H9 (cell line): ENCODE measurements around the gene KCNG1. TPM values are rescaled to one million over a fixed set of nuclear protein-coding genes. Genes with fewer than 3 reads are reported as not detected.

Experiments
- DNase-seq: peaks from one replicate; pipeline ENCODE4 v3.0.0-alpha.2; 2017
- H2AFZ ChIP-seq: one replicate; pipeline ENCODE4 v1.6.1; 2013; ENCODE audit warnings: mild to moderate bottlenecking, low read length, control low read depth, moderate library complexity
- H2AK5ac ChIP-seq: 2 replicates; pipeline ENCODE4 v1.6.1; 2013; ENCODE audit warnings: low read length, control low read depth, mixed read lengths; ENCODE audit not compliant: insufficient read length
- H2BK120ac ChIP-seq: one replicate; pipeline ENCODE4 v1.6.1; 2013; ENCODE audit warnings: low read depth, mild to moderate bottlenecking, low read length, control low read depth, inconsistent platforms; ENCODE audit not compliant: poor library complexity, severe bottlenecking
- H2BK12ac ChIP-seq: 2 replicates; pipeline ENCODE4 v1.6.1; 2013; ENCODE audit warnings: low read length, control low read depth, mixed read lengths, low read depth; ENCODE audit not compliant: insufficient read length
- H2BK15ac ChIP-seq: 2 replicates; pipeline ENCODE4 v1.6.1; 2013; ENCODE audit warnings: low read depth, low read length, control low read depth
- H2BK20ac ChIP-seq: one replicate; pipeline ENCODE4 v1.6.1; 2013; ENCODE audit warnings: low read depth, mild to moderate bottlenecking, low read length, control low read depth, inconsistent platforms; ENCODE audit not compliant: poor library complexity, severe bottlenecking
- H2BK5ac ChIP-seq: 2 replicates; pipeline ENCODE4 v1.6.1; 2013; ENCODE audit warnings: low read length, control low read depth, mixed read lengths; ENCODE audit not compliant: insufficient read length
- H3K14ac ChIP-seq: 2 replicates; pipeline ENCODE4 v1.6.1; 2013; ENCODE audit warnings: low read length, control low read depth; ENCODE audit not compliant: insufficient read depth
- H3K18ac ChIP-seq: 2 replicates; pipeline ENCODE4 v1.6.1; 2013; ENCODE audit warnings: low read depth, mild to moderate bottlenecking, mixed read lengths, low read length, control low read depth; ENCODE audit not compliant: insufficient read length
- H3K23ac ChIP-seq: 2 replicates; pipeline ENCODE4 v1.6.1; 2013; ENCODE audit warnings: low read length, control low read depth, mixed read lengths, low read depth; ENCODE audit not compliant: insufficient read length
- H3K23me2 ChIP-seq: 2 replicates; pipeline ENCODE4 v1.6.1; 2013; ENCODE audit warnings: low read depth, mild to moderate bottlenecking, mixed read lengths, low read length, control low read depth; ENCODE audit not compliant: insufficient read length, poor library complexity, severe bottlenecking
- H3K27ac ChIP-seq: 2 replicates; pipeline ENCODE4 v1.5.1; 2013; ENCODE audit warnings: low read length, control low read depth, mixed read lengths, low read depth; ENCODE audit not compliant: insufficient read length
- H3K27me3 ChIP-seq: 2 replicates; pipeline ENCODE4 v1.6.1; 2013; ENCODE audit warnings: low read length, control low read depth, inconsistent platforms; ENCODE audit not compliant: insufficient read depth
- H3K4ac ChIP-seq: 2 replicates; pipeline ENCODE4 v1.6.1; 2013; ENCODE audit warnings: low read depth, mild to moderate bottlenecking, control low read depth, inconsistent platforms, low read length, moderate library complexity
- H3K4me1 ChIP-seq: 2 replicates; pipeline ENCODE4 v1.6.1; 2013; ENCODE audit warnings: low read length, control low read depth, inconsistent platforms; ENCODE audit not compliant: insufficient read depth
- H3K4me2 ChIP-seq: 2 replicates; pipeline ENCODE4 v1.6.1; 2013; ENCODE audit warnings: low read length, control low read depth, mixed read lengths; ENCODE audit not compliant: insufficient read length, insufficient read depth
- H3K56ac ChIP-seq: 2 replicates; pipeline ENCODE4 v1.6.1; 2013; ENCODE audit warnings: low read depth, mild to moderate bottlenecking, mixed read lengths, low read length, control low read depth; ENCODE audit not compliant: insufficient read length
- H3K79me1 ChIP-seq: 2 replicates; pipeline ENCODE4 v1.6.1; 2013; ENCODE audit warnings: low read depth, mild to moderate bottlenecking, moderate library complexity, low read length, control low read depth, inconsistent platforms; ENCODE audit not compliant: insufficient read depth, poor library complexity, severe bottlenecking
- H3K79me2 ChIP-seq: 2 replicates; pipeline ENCODE4 v1.6.1; 2013; ENCODE audit warnings: low read length, control low read depth, inconsistent platforms; ENCODE audit not compliant: insufficient read depth
- H3K9ac ChIP-seq: 2 replicates; pipeline ENCODE4 v1.6.1; 2013; ENCODE audit warnings: low read length, control low read depth, mixed read lengths; ENCODE audit not compliant: insufficient read length; ENCODE audit errors: extremely low read depth
- H3K9me3 ChIP-seq: one replicate; pipeline ENCODE4 v1.6.1; 2013; ENCODE audit warnings: low read depth, low read length, inconsistent platforms; ENCODE audit not compliant: control insufficient read depth
- H3T11ph ChIP-seq: one replicate; pipeline ENCODE4 v1.6.1; 2013; ENCODE audit warnings: mild to moderate bottlenecking, low read length, control low read depth, inconsistent platforms
- H4K20me1 ChIP-seq: one replicate; pipeline ENCODE4 v1.6.1; 2013; ENCODE audit not compliant: control insufficient read depth, insufficient read length, insufficient read depth
- H4K5ac ChIP-seq: 2 replicates; pipeline ENCODE4 v1.6.1; 2013; ENCODE audit warnings: low read depth, mild to moderate bottlenecking, mixed read lengths, low read length, control low read depth; ENCODE audit not compliant: insufficient read length
- H4K8ac ChIP-seq: replicated peaks from 2 replicates; pipeline ENCODE4 v1.6.1; 2013; ENCODE audit warnings: low read length, control low read depth, mixed read lengths, low read depth; ENCODE audit not compliant: insufficient read length
- H4K91ac ChIP-seq: 2 replicates; pipeline ENCODE4 v1.6.1; 2013; ENCODE audit warnings: low read depth, mild to moderate bottlenecking, moderate library complexity, mixed read lengths, low read length, control low read depth; ENCODE audit not compliant: insufficient read length
- H3K27ac Mint-ChIP-seq, 3 experiments: 2 replicates in 2 of 3; 3 replicates in 1 of 3; pipeline ENCODE4 v1.8.0; 2020 to 2021; ENCODE audit warnings: mixed read lengths in 3 of 3, mild to moderate bottlenecking in 1 of 3, moderate library complexity in 1 of 3
- H3K27me3 Mint-ChIP-seq: 2 replicates; pipeline ENCODE4 v1.8.0; 2021; ENCODE audit warnings: low read depth, mild to moderate bottlenecking, moderate library complexity, mixed read lengths
- H3K36me3 Mint-ChIP-seq, 3 experiments: 2 replicates in 2 of 3; 3 replicates in 1 of 3; pipeline ENCODE4 v1.8.0; 2020 to 2021; ENCODE audit warnings: low read depth in 3 of 3, mixed read lengths in 3 of 3; ENCODE audit not compliant: insufficient read depth in 1 of 3
- H3K4me1 Mint-ChIP-seq, 2 experiments: 2 replicates each; pipeline ENCODE4 v1.8.0; 2020; ENCODE audit warnings: mixed read lengths in 2 of 2
- H3K4me3 Mint-ChIP-seq, 2 experiments: 2 replicates in 1 of 2; 3 replicates in 1 of 2; pipeline ENCODE4 v1.8.0; 2020 to 2021; ENCODE audit warnings: mild to moderate bottlenecking in 2 of 2, mixed read lengths in 2 of 2, moderate library complexity in 1 of 2
- H3K9me3 Mint-ChIP-seq, 2 experiments: 2 replicates in 1 of 2; 3 replicates in 1 of 2; pipeline ENCODE4 v1.8.0; 2020; ENCODE audit warnings: mild to moderate bottlenecking in 2 of 2, mixed read lengths in 2 of 2, moderate library complexity in 1 of 2
- CTCF ChIP-seq: fragments of 200-600 bp; sonication (generic); conservative IDR thresholded peaks from 3 replicates; pipeline ENCODE4 v1.8.0; 2021; ENCODE audit warnings: antibody characterized with exemption, mild to moderate bottlenecking
- WGBS: extraction: QIAGEN DNeasy Blood & Tissue Kit; methylation state at CpG from one replicate; pipeline ENCODE4 v1.1.7; 2013; ENCODE audit warnings: missing lambda C conversion rate, low lambda C conversion rate, mixed read lengths; ENCODE audit not compliant: insufficient read length; ENCODE audit errors: extremely low coverage; 5-methylcytosine and 5-hydroxymethylcytosine counted together
- total RNA-seq: library from RNA; stranded (reverse); gene quantifications from 2 replicates; pipeline ENCODE4 v1.2.1, GENCODE V29; 2021

Gene KCNG1
- total RNA-seq, 1 experiment from 2014 or later = 13.2 TPM

GRCh38 chr20:51027035-51027795 lies 4.3 kb upstream of the KCNG1 start:
- peaks cover 8 to 9% of the 10 kb centered on the region in 2 experiments for H3K9me3 Mint-ChIP-seq
- no peak overlapping the region for H2BK12ac ChIP-seq
- no peak overlapping the region for H2AFZ ChIP-seq
- H2BK15ac ChIP-seq = no peak overlapping the region
- H3K4me3 Mint-ChIP-seq = no peak overlapping the region
- H3K27me3 Mint-ChIP-seq = peaks cover 79% of the 10 kb centered on the region
- no peak overlapping the region for H2BK5ac ChIP-seq
- H3K9ac ChIP-seq = no peak overlapping the region
- no CpG with 5 or more reads among the region's 5 CpGs for WGBS
- no peak overlapping the region for H3K27ac ChIP-seq
- H4K91ac ChIP-seq = no peak overlapping the region
- no peaks in the 10 kb centered on the region for H4K20me1 ChIP-seq
- H3K36me3 Mint-ChIP-seq = peaks cover 0 to 8% (median 0%) of the 10 kb centered on the region in 3 experiments; a peak in 2 of 7 replicates
- H2AK5ac ChIP-seq = no peak overlapping the region
- H3K14ac ChIP-seq = no peak overlapping the region
- TF ChIP-seq CTCF = no peak
- H3K27me3 ChIP-seq = peaks cover 16% of the 10 kb centered on the region; the same call in 1 of the 2 replicates
- H3K18ac ChIP-seq = no peak overlapping the region
- no peak overlapping the region for H3T11ph ChIP-seq
- no peak overlapping the region for H3K56ac ChIP-seq
- no peaks in the 10 kb centered on the region for H3K4me1 ChIP-seq
- H4K8ac ChIP-seq = no peak overlapping the region
- DNase-seq = no peak
- no peak overlapping the region for H3K4ac ChIP-seq
- H2BK120ac ChIP-seq = no peak overlapping the region
- H3K4me2 ChIP-seq = no peak overlapping the region
- no peaks in the 10 kb centered on the region for H3K79me1 ChIP-seq
- peaks cover 4 to 13% of the 10 kb centered on the region in 2 experiments for H3K4me1 Mint-ChIP-seq
- H4K5ac ChIP-seq = no peak overlapping the region
- peaks cover 5% of the 10 kb centered on the region for H3K23me2 ChIP-seq
- no peaks in the 10 kb centered on the region for H3K79me2 ChIP-seq
- H3K27ac Mint-ChIP-seq = no peak overlapping the region
- no peak overlapping the region for H3K23ac ChIP-seq
- H3K9me3 ChIP-seq = no peaks in the 10 kb centered on the region
- H2BK20ac ChIP-seq = no peak overlapping the region
